Effector memory CD4-positive, alpha-beta T cell (primary cell): ENCODE data around the gene ASTN1.

Experiments used
- DNase-seq, 3 donors: peaks; one replicate each; pipeline ENCODE4 v3.0.0-alpha.2; 2020
- H3K27ac ChIP-seq: 2 replicates; pipeline ENCODE4 v1.7.0; 2013; ENCODE audit warnings: mild to moderate bottlenecking, low read length, moderate library complexity; ENCODE audit not compliant: insufficient read depth, poor library complexity, severe bottlenecking
- H3K27me3 ChIP-seq: replicated peaks from 2 replicates; pipeline ENCODE4 v1.7.0; 2013; ENCODE audit warnings: mild to moderate bottlenecking, low read length; ENCODE audit not compliant: insufficient read depth, control insufficient read depth, poor library complexity, severe bottlenecking
- H3K36me3 ChIP-seq: 2 replicates; pipeline ENCODE4 v1.7.0; 2013; ENCODE audit warnings: mild to moderate bottlenecking, low read length, moderate library complexity; ENCODE audit not compliant: control insufficient read depth, insufficient read depth
- H3K4me1 ChIP-seq: 2 replicates; pipeline ENCODE4 v1.7.0; 2013; ENCODE audit warnings: low read length, mild to moderate bottlenecking; ENCODE audit not compliant: control insufficient read depth, insufficient read depth, poor library complexity, severe bottlenecking
- H3K4me3 ChIP-seq: 2 replicates; pipeline ENCODE4 v1.7.0; 2013; ENCODE audit warnings: low read length, low read depth, mild to moderate bottlenecking; ENCODE audit not compliant: insufficient read depth, poor library complexity, severe bottlenecking
- H3K9me3 ChIP-seq: 2 replicates; pipeline ENCODE4 v1.7.0; 2013; ENCODE audit warnings: mild to moderate bottlenecking, low read length, moderate library complexity; ENCODE audit not compliant: control insufficient read depth

ASTN1 gene

GRCh38 chr1:176852124-176852523 lies 312.4 kb downstream of the ASTN1 start:
- H3K27ac ChIP-seq: no peak overlapping the region
- H3K4me1 ChIP-seq: no peaks in the 10 kb centered on the region
- no peaks in the 10 kb centered on the region for H3K36me3 ChIP-seq
- no peaks in the 10 kb centered on the region for H3K27me3 ChIP-seq
- no peaks in the 10 kb centered on the region for H3K9me3 ChIP-seq
- DNase-seq: no peak
- H3K4me3 ChIP-seq: no peak overlapping the region

GRCh38 chr1:176850871-176851270 lies 313.6 kb downstream of the ASTN1 start:
- Histone ChIP-seq H3K4me3 (no peak overlapping the region), H3K36me3 (no peaks in the 10 kb centered on the region), H3K9me3 (no peaks in the 10 kb centered on the region), H3K27me3 (no peaks in the 10 kb centered on the region), H3K4me1 (no peaks in the 10 kb centered on the region), H3K27ac (no peak overlapping the region)
- no peak for DNase-seq

- Histone ChIP-seq H3K36me3 (no peaks in the 10 kb centered on the region), H3K27ac (no peak overlapping the region), H3K27me3 (no peaks in the 10 kb centered on the region), H3K4me1 (no peaks in the 10 kb centered on the region), H3K4me3 (no peak overlapping the region), H3K9me3 (no peaks in the 10 kb centered on the region)
- no peak for DNase-seq
Observed at GRCh38 chr1:176849281-176849680, 315.2 kb downstream of the ASTN1 start.

- no peak for DNase-seq
- no peaks in the 10 kb centered on the region for H3K27me3 ChIP-seq
- H3K27ac ChIP-seq: no peak overlapping the region
- no peaks in the 10 kb centered on the region for H3K36me3 ChIP-seq
- no peaks in the 10 kb centered on the region for H3K9me3 ChIP-seq
- H3K4me3 ChIP-seq: no peak overlapping the region
- H3K4me1 ChIP-seq: no peaks in the 10 kb centered on the region
Observed at GRCh38 chr1:176847052-176847451, 317.5 kb downstream of the ASTN1 start.

- DNase-seq: no peak
- H3K4me1 ChIP-seq: no peaks in the 10 kb centered on the region
- no peaks in the 10 kb centered on the region for H3K36me3 ChIP-seq
- no peaks in the 10 kb centered on the region for H3K9me3 ChIP-seq
- no peak overlapping the region for H3K4me3 ChIP-seq
- no peak overlapping the region for H3K27ac ChIP-seq
- H3K27me3 ChIP-seq: no peaks in the 10 kb centered on the region
Observed at GRCh38 chr1:176843352-176844297, 320.9 kb downstream of the ASTN1 start.

- no peaks in the 10 kb centered on the region for H3K9me3 ChIP-seq
- H3K27me3 ChIP-seq: no peaks in the 10 kb centered on the region
- H3K36me3 ChIP-seq: no peaks in the 10 kb centered on the region
- H3K4me1 ChIP-seq: no peaks in the 10 kb centered on the region
- DNase-seq: no peak
- H3K4me3 ChIP-seq: no peak overlapping the region
- H3K27ac ChIP-seq: no peak overlapping the region
Observed at GRCh38 chr1:176841238-176841637, 323.3 kb downstream of the ASTN1 start.

GRCh38 chr1:176839216-176839615 lies 325.3 kb downstream of the ASTN1 start:
- no peaks in the 10 kb centered on the region for H3K9me3 ChIP-seq
- no peaks in the 10 kb centered on the region for H3K27me3 ChIP-seq
- no peak overlapping the region for H3K4me3 ChIP-seq
- no peaks in the 10 kb centered on the region for H3K4me1 ChIP-seq
- H3K36me3 ChIP-seq: no peaks in the 10 kb centered on the region
- DNase-seq: no peak
- no peak overlapping the region for H3K27ac ChIP-seq

GRCh38 chr1:176838276-176838995 lies 326.1 kb downstream of the ASTN1 start:
- H3K27ac ChIP-seq: no peak overlapping the region
- no peaks in the 10 kb centered on the region for H3K4me1 ChIP-seq
- DNase-seq: no peak
- no peaks in the 10 kb centered on the region for H3K36me3 ChIP-seq
- H3K9me3 ChIP-seq: no peaks in the 10 kb centered on the region
- H3K4me3 ChIP-seq: no peak overlapping the region
- no peaks in the 10 kb centered on the region for H3K27me3 ChIP-seq

- Histone ChIP-seq H3K9me3 (no peaks in the 10 kb centered on the region), H3K4me1 (no peaks in the 10 kb centered on the region), H3K27me3 (no peaks in the 10 kb centered on the region), H3K36me3 (no peaks in the 10 kb centered on the region), H3K4me3 (no peak overlapping the region), H3K27ac (no peak overlapping the region)
- no peak for DNase-seq
Observed at GRCh38 chr1:176837708-176838107, 326.8 kb downstream of the ASTN1 start.

- Histone ChIP-seq H3K27me3 (no peaks in the 10 kb centered on the region), H3K27ac (no peak overlapping the region), H3K36me3 (no peaks in the 10 kb centered on the region), H3K4me1 (no peaks in the 10 kb centered on the region), H3K9me3 (no peaks in the 10 kb centered on the region), H3K4me3 (no peak overlapping the region)
- DNase-seq: no peak
Observed at GRCh38 chr1:176831150-176831549, 333.4 kb downstream of the ASTN1 start.
